Measurements from ENCODE around the gene TWF2.
A peak's percentile ranks its signal among the peaks of the same experiment; 100 is the strongest.

Gene TWF2

DNA sequence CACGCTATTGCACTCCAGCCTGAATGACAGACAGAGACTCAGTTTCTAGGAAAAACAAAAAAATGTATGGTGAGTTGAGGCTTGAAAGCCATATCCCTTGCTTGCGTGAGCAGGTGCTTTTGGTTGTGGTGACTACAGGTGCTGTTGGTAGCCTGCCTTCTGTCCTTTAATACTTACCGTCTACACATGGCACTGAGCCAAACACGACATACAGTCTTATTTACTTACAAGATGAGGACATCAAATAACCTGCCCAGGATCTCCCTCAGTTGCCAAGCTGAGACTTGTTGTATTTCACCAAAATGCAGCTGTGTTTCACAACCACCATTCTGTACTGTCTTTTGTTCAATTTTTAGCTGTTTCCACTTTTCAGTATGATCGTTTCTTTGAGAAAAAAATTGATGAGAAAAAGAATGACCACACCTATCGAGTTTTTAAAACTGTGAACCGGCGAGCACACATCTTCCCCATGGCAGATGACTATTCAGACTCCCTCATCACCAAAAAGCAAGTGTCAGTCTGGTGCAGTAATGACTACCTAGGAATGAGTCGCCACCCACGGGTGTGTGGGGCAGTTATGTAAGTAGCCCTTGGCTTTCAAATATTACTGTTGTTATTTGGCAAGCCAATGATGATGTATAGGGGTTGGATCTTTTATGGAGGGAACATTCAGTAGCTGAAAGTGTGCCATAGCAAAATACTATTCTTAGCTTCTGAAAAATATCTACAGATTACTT is 34.5 kb downstream of the TWF2 start:
- no peaks in the 10 kb centered on the region for H3K27me3 ChIP-seq (ENCODE audit: insufficient read depth, insufficient read length)
- no peak overlapping the region for H3K9ac ChIP-seq (ENCODE audit: insufficient read length, low read depth)
- no peak overlapping the region for H3K4me3 ChIP-seq (ENCODE audit: insufficient read length, low read depth)
- H3K36me3 ChIP-seq (ENCODE audit: insufficient read depth, insufficient read length, low read length): peaks cover 92% of the 10 kb centered on the region
- H3K9me3 ChIP-seq (ENCODE audit: insufficient read depth, low read length): no peaks in the 10 kb centered on the region
- TF ChIP-seq YY1 (IDR thresholded peaks at IDR 0.05; ENCODE audit: insufficient read depth, insufficient read length): no peak
- no peak for TF ChIP-seq SUZ12 (IDR thresholded peaks at IDR 0.05; ENCODE audit: extremely low read depth, insufficient read depth, insufficient read length)
- no peak for TF ChIP-seq ZNF274 (IDR thresholded peaks at IDR 0.05; ENCODE audit: low read depth, low read length)
- H3K4me1 ChIP-seq (ENCODE audit: insufficient read depth, insufficient read length): no peaks in the 10 kb centered on the region
- no peak for DNase-seq (ENCODE audit: low read depth, low spot score)

DNA sequence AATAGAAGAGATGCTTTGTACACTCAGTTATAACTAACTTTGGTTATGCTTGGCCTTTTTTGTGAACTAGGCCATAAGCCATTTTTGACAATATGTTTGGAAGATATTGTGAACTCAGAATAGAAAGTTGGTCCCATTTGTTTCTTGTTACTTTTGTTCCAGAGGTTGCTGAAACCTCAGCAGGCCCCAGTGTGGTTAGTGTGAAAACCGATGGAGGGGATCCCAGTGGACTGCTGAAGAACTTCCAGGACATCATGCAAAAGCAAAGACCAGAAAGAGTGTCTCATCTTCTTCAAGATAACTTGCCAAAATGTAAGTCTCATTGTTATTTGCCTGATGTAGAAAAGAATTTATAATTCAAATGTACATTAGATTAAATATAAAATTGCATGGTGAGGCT is 35.3 kb downstream of the TWF2 start:
- peaks cover 3% of the 10 kb centered on the region for H3K4me1 ChIP-seq (ENCODE audit: insufficient read depth, insufficient read length)
- no peaks in the 10 kb centered on the region for H3K9me3 ChIP-seq (ENCODE audit: insufficient read depth, low read length)
- no peak overlapping the region for H3K4me3 ChIP-seq (ENCODE audit: insufficient read length, low read depth)
- no peak overlapping the region for H3K9ac ChIP-seq (ENCODE audit: insufficient read length, low read depth)
- DNase-seq (ENCODE audit: low read depth, low spot score): no peak
- H3K27me3 ChIP-seq (ENCODE audit: insufficient read depth, insufficient read length): no peaks in the 10 kb centered on the region
- peaks cover 91% of the 10 kb centered on the region for H3K36me3 ChIP-seq (ENCODE audit: insufficient read depth, insufficient read length, low read length)
- TF ChIP-seq YY1 (IDR thresholded peaks at IDR 0.05; ENCODE audit: insufficient read depth, insufficient read length) (no peak), SUZ12 (IDR thresholded peaks at IDR 0.05; ENCODE audit: extremely low read depth, insufficient read depth, insufficient read length) (no peak), ZNF274 (IDR thresholded peaks at IDR 0.05; ENCODE audit: low read depth, low read length) (no peak)

DNA sequence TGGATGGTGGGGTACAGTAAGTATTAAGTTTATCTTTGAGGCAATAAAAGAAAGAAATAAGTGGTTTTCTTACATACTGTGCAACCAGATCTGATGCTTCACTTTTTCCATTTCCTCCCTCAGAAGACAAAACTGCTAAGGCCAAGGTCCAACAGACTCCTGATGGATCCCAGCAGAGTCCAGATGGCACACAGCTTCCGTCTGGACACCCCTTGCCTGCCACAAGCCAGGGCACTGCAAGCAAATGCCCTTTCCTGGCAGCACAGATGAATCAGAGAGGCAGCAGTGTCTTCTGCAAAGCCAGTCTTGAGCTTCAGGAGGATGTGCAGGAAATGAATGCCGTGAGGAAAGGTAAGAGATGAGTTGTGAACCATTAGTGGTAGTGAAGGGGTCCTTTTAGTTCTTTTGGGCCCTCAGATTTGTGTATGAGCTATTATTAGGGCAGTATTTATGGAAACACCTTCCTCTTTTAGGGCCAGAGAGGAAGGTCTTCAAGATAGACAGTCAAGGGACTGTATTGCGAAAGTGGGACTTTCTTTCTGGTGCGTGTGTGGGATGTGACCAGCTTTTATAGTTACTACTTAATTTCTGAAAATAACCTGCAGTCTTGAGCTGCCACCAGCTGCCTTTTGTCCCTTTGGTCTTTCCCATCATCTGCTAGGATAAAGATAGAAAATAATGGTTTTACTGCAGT is 36.4 kb downstream of the TWF2 start:
- Histone ChIP-seq H3K9me3 (ENCODE audit: insufficient read depth, low read length) (no peaks in the 10 kb centered on the region), H3K36me3 (ENCODE audit: insufficient read depth, insufficient read length, low read length) (peaks cover 80% of the 10 kb centered on the region), H3K27me3 (ENCODE audit: insufficient read depth, insufficient read length) (no peaks in the 10 kb centered on the region), H3K4me3 (ENCODE audit: insufficient read length, low read depth) (no peak overlapping the region), H3K4me1 (ENCODE audit: insufficient read depth, insufficient read length) (peaks cover 3% of the 10 kb centered on the region), H3K9ac (ENCODE audit: insufficient read length, low read depth) (no peak overlapping the region)
- TF ChIP-seq ZNF274 (IDR thresholded peaks at IDR 0.05; ENCODE audit: low read depth, low read length) (no peak), YY1 (IDR thresholded peaks at IDR 0.05; ENCODE audit: insufficient read depth, insufficient read length) (no peak), SUZ12 (IDR thresholded peaks at IDR 0.05; ENCODE audit: extremely low read depth, insufficient read depth, insufficient read length) (no peak)
- no peak for DNase-seq (ENCODE audit: low read depth, low spot score)

DNA sequence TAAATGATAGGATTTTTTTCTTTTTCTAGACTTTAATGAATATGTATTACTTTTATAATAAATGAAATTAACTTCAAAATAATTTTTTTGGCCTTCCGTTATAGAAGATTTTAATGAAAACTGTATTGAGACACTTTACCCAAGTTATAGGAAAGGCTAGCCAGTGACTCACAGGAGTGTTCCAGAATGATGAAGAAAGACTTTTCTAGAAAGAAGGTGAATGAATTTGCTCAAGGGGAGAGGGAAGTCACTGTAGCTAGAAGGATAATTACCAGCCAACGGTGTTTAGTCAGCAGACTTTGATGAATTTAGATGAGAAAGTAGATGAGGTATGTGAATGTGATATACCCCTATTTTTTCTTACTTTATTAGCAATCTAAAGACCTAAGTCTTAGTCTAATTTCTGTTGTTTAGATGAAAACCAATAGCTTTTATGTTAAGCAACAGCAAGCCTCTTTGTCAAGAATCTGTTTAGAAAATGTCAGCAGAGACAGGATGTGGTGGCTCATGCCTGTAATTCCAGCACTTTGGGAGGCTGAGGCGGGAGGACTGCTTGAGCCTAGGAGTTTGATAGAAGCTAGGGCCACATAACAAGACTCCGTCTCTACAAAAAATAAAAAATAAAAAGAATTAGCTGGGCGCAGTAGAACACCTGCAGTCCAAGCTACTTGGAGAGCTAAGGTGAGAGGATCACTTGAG is 37.8 kb downstream of the TWF2 start:
- peaks cover 3% of the 10 kb centered on the region for H3K4me1 ChIP-seq (ENCODE audit: insufficient read depth, insufficient read length)
- no peak overlapping the region for H3K9ac ChIP-seq (ENCODE audit: insufficient read length, low read depth)
- no peak for DNase-seq (ENCODE audit: low read depth, low spot score)
- TF ChIP-seq YY1 (IDR thresholded peaks at IDR 0.05; ENCODE audit: insufficient read depth, insufficient read length) (no peak), SUZ12 (IDR thresholded peaks at IDR 0.05; ENCODE audit: extremely low read depth, insufficient read depth, insufficient read length) (no peak)
- peaks cover 6% of the 10 kb centered on the region for H3K27me3 ChIP-seq (ENCODE audit: insufficient read depth, insufficient read length)
- H3K4me3 ChIP-seq (ENCODE audit: insufficient read length, low read depth): no peak overlapping the region
- no peaks in the 10 kb centered on the region for H3K9me3 ChIP-seq (ENCODE audit: insufficient read depth, low read length)
- H3K36me3 ChIP-seq (ENCODE audit: insufficient read depth, insufficient read length, low read length): peaks cover 70% of the 10 kb centered on the region

DNA sequence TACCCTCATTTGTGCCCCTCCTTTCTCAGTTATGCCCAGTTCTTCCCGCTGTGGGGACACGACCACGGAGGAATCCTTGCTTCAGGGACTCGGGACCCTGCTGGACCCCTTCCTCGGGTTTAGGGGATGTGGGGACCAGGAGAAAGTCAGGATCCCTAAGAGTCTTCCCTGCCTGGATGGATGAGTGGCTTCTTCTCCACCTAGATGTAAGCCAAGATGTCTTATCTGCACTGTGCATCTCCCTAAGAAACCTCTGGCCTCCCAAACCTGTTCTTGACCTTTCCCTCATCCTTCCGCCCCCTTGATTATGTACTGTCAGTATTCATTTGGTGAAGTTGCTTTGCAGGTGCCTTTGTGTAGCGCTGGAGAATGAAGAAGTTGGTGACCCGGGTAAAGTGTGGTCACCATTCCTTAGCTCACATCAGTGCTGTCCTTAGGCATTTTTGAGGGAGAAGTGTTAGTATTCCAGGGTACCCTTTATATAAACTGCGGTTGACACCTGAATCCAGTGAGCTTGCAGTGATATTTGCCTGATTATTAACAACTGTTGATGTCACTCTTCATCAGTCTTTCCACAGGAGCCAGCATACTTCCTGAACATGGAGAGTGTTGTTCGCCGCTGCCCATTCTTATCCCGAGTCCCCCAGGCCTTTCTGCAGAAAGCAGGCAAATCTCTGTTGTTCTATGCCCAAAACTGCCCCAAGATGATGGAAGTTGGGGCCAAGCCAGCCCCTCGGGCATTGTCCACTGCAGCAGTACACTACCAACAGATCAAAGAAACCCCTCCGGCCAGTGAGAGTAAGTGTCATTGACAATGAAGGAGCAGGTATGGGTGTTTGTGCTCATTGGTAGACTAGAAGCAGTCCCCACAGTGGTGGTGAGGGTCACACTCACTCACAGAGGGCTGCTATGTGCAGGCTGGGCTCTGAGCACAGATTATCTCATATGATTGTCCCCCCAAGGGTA is 40.0 kb downstream of the TWF2 start:
- peak overlapping the region; percentile 90 for H3K4me3 ChIP-seq (ENCODE audit: insufficient read length, low read depth)
- TF ChIP-seq SUZ12 (IDR thresholded peaks at IDR 0.05; ENCODE audit: extremely low read depth, insufficient read depth, insufficient read length): no peak
- no peak for TF ChIP-seq YY1 (IDR thresholded peaks at IDR 0.05; ENCODE audit: insufficient read depth, insufficient read length)
- TF ChIP-seq ZNF274 (IDR thresholded peaks at IDR 0.05; ENCODE audit: low read depth, low read length): no peak
- H3K4me1 ChIP-seq (ENCODE audit: insufficient read depth, insufficient read length): peaks cover 3% of the 10 kb centered on the region
- peaks cover 48% of the 10 kb centered on the region for H3K36me3 ChIP-seq (ENCODE audit: insufficient read depth, insufficient read length, low read length)
- H3K27me3 ChIP-seq (ENCODE audit: insufficient read depth, insufficient read length): peaks cover 9% of the 10 kb centered on the region
- no peak for DNase-seq (ENCODE audit: low read depth, low spot score)
- peak overlapping the region; percentile 86 for H3K9ac ChIP-seq (ENCODE audit: insufficient read length, low read depth)
- H3K9me3 ChIP-seq (ENCODE audit: insufficient read depth, low read length): no peaks in the 10 kb centered on the region

DNA sequence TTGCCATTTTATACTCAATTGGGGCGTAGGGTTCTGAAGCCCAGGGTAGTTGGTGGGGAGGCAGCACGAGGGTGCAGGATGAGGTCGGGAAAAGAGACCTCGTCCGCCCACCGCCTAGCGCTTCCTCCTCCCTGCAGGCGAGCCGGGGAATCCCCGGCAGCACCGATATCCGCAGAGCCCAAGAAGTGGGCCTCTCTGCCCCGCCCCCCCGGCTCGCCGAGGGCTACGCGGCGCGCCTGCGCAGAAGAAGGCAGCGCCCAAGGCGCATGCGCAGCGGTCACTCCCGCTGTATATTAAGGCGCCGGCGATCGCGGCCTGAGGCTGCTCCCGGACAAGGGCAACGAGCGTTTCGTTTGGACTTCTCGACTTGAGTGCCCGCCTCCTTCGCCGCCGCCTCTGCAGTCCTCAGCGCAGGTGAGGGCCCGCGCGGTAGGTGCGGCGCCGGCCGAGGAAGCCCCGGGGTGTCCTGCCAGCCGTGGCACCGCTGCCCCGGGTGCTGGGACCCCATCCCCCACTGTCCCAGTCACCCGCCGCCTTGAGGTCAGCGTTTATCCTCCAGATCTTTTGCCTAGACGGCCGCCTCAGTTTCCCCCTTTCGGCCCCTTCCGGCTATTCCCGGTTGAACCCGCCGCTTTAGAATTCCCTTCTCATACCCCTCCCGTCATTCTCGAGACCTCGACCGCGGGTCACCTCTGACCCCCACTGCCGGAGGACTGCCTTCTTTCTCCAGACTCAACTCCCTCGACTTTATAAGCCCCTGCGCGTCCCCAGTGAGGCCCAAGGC is 40.9 kb downstream of the TWF2 start, which contains the start of gene ALAS1:
ALAS1 (plus strand) TSS at position 319 of the 784 bp plus-strand sequence. CDS start 1,082 bp downstream, outside the sequence.
- peak; percentile 92 for DNase-seq (ENCODE audit: low read depth, low spot score)
- H3K9me3 ChIP-seq (ENCODE audit: insufficient read depth, low read length): no peaks in the 10 kb centered on the region
- H3K9ac ChIP-seq (ENCODE audit: insufficient read length, low read depth): peak within 1 kb of the TSS; percentile 86
- H3K36me3 ChIP-seq (ENCODE audit: insufficient read depth, insufficient read length, low read length): peaks cover 39% of the 10 kb centered on the region
- peaks cover 3% of the 10 kb centered on the region for H3K4me1 ChIP-seq (ENCODE audit: insufficient read depth, insufficient read length)
- H3K4me3 ChIP-seq (ENCODE audit: insufficient read length, low read depth): peak within 1 kb of the TSS; percentile 90
- TF ChIP-seq YY1 (IDR thresholded peaks at IDR 0.05; ENCODE audit: insufficient read depth, insufficient read length): no peak
- no peak for TF ChIP-seq ZNF274 (IDR thresholded peaks at IDR 0.05; ENCODE audit: low read depth, low read length)
- no peak for TF ChIP-seq SUZ12 (IDR thresholded peaks at IDR 0.05; ENCODE audit: extremely low read depth, insufficient read depth, insufficient read length)
- peaks cover 9% of the 10 kb centered on the region for H3K27me3 ChIP-seq (ENCODE audit: insufficient read depth, insufficient read length)
